Activated CD8-positive, alpha-beta T cell treated with anti-CD3 and anti-CD28 coated beads for 36 hours (primary cell): ENCODE data around the gene SPATA13. TPM values are rescaled to one million over a fixed set of nuclear protein-coding genes. Genes with fewer than 3 reads are reported as not detected.

ENCODE experiments used
- ATAC-seq: fragments of 200-7000 bp; cut with Tn5 transposase; one replicate; pipeline ENCODE4 v1.10.0; 2021; ENCODE audit warnings: mild to moderate bottlenecking, moderate library complexity
- CTCF ChIA-PET: fragments of 350-600 bp; sonication (Branson Sonifier 250); formaldehyde crosslinking; loops from one replicate; lab custom pipeline; 2021; ENCODE audit warnings: antibody characterized with exemption; lab: Charles Lee
- POLR2A ChIA-PET: fragments of 350-600 bp; sonication (Branson Sonifier 250); formaldehyde crosslinking; loops from one replicate; lab custom pipeline; 2021; ENCODE audit warnings: antibody characterized with exemption; lab: Charles Lee
- DNase-seq: peaks from one replicate; pipeline ENCODE4 v3.0.0-alpha.2; 2020
- H3K27ac Mint-ChIP-seq: one replicate; pipeline ENCODE4 v1.8.0; 2021; ENCODE audit warnings: mild to moderate bottlenecking, mixed read lengths
- H3K27me3 Mint-ChIP-seq: one replicate; pipeline ENCODE4 v1.8.0; 2021; ENCODE audit warnings: mixed read lengths
- H3K36me3 Mint-ChIP-seq: one replicate; pipeline ENCODE4 v1.8.0; 2021; ENCODE audit warnings: low read depth, mixed read lengths
- H3K4me1 Mint-ChIP-seq: one replicate; pipeline ENCODE4 v1.8.0; 2021; ENCODE audit warnings: low read depth, mixed read lengths
- H3K4me3 Mint-ChIP-seq: one replicate; pipeline ENCODE4 v1.8.0; 2021; ENCODE audit warnings: mild to moderate bottlenecking, moderate library complexity, mixed read lengths
- H3K9me3 Mint-ChIP-seq: one replicate; pipeline ENCODE4 v1.8.0; 2021; ENCODE audit warnings: mixed read lengths
- CTCF ChIP-seq: fragments of 200-600 bp; IDR thresholded peaks from one replicate; pipeline ENCODE4 v1.8.0; 2022; ENCODE audit warnings: antibody characterized with exemption, mild to moderate bottlenecking
- intact Hi-C: fragments of 100-400 bp; cut with micrococcal nuclease; formaldehyde crosslinking; loops from one replicate; pipeline ENCODE4 v1.10.0; 2022
- total RNA-seq, 2 experiments: library from RNA; stranded (reverse); gene quantifications; one replicate each; pipeline ENCODE4 v1.2.3, GENCODE V29; 2021

SPATA13 gene
- total RNA-seq, 2 experiments from 2014 or later, result 47.0 to 47.4 TPM

- DNase-seq (no peak), ATAC-seq (no peak)
- TF ChIP-seq CTCF, result no peak
- POLR2A ChIA-PET, result no interaction called here
- CTCF ChIA-PET, result no interaction called here
- intact Hi-C loops, result no loop called here
- Mint-ChIP-seq H3K27ac (no peak overlapping the region), H3K9me3 (no peaks in the 10 kb centered on the region), H3K27me3 (no peaks in the 10 kb centered on the region), H3K36me3 (peaks cover 37% of the 10 kb centered on the region), H3K4me3 (no peak overlapping the region), H3K4me1 (peaks cover 27% of the 10 kb centered on the region)
Measured at GRCh38 chr13:24284889-24285565, 124.5 kb downstream of the SPATA13 start.

- TF ChIP-seq CTCF, result no peak
- intact Hi-C loops, result no loop called here
- ChIA-PET POLR2A (no interaction called here), CTCF (no interaction called here)
- peaks cover 48% of the 10 kb centered on the region for H3K36me3 Mint-ChIP-seq
- no peak for ATAC-seq
- no peaks in the 10 kb centered on the region for H3K27me3 Mint-ChIP-seq
- H3K4me3 Mint-ChIP-seq, result no peak overlapping the region
- H3K27ac Mint-ChIP-seq, result peak overlapping the region; percentile 34
- peaks cover 12% of the 10 kb centered on the region for H3K4me1 Mint-ChIP-seq
- no peak for DNase-seq
- no peaks in the 10 kb centered on the region for H3K9me3 Mint-ChIP-seq
Measured at GRCh38 chr13:24286624-24287023, 126.1 kb downstream of the SPATA13 start.

DNA sequence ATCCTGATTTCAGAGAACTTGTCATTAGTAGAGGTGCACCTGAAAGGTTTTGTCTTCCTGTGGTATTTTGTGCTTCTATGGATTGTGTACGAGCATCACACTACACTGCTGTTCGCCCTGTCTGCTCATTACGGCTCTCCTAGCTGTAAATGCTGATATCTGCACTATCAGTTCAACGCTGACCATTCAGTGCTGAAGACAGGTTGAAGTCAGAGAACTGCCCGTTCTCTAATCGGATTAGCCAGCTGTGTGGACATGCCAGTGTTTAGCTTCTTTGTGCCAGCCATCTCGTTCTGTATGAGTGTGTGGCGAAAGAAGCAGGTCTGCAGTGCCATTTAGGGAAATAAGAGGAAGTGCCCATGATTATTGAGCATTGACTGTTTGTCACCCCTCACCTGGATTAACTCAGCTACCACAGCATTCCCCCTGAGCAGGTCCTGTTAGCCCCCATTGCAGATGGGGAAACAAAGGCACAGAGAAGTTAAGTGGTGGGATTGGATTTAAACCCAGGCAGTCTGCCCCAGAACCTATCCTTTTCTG lies 127.3 kb downstream of the SPATA13 start:
- TF ChIP-seq CTCF, result no peak
- DNase-seq (no peak), ATAC-seq (no peak)
- H3K36me3 Mint-ChIP-seq, result peaks cover 51% of the 10 kb centered on the region
- intact Hi-C loops, result no loop called here
- H3K27ac Mint-ChIP-seq, result no peak overlapping the region
- H3K4me3 Mint-ChIP-seq, result no peak overlapping the region
- H3K4me1 Mint-ChIP-seq, result peaks cover 4% of the 10 kb centered on the region
- no peaks in the 10 kb centered on the region for H3K27me3 Mint-ChIP-seq
- CTCF ChIA-PET, result no interaction called here
- H3K9me3 Mint-ChIP-seq, result no peaks in the 10 kb centered on the region
- POLR2A ChIA-PET, result interaction anchor here (0.9 kb wide), 1 partner anchor 35 kb away, joined by 3 read pairs; no protein-coding TSS in a partner anchor

- ATAC-seq (no peak), DNase-seq (no peak)
- ChIA-PET CTCF (no interaction called here), POLR2A (no interaction called here)
- TF ChIP-seq CTCF, result no peak
- Mint-ChIP-seq H3K36me3 (peaks cover 55% of the 10 kb centered on the region), H3K4me3 (no peak overlapping the region), H3K4me1 (no peaks in the 10 kb centered on the region), H3K27ac (no peak overlapping the region), H3K27me3 (no peaks in the 10 kb centered on the region), H3K9me3 (no peaks in the 10 kb centered on the region)
- intact Hi-C loops, result no loop called here
Measured at GRCh38 chr13:24288870-24289269, 128.3 kb downstream of the SPATA13 start.

GRCh38 chr13:24290280-24290932 lies 129.9 kb downstream of the SPATA13 start:
- intact Hi-C loops, result no loop called here
- no peaks in the 10 kb centered on the region for H3K4me1 Mint-ChIP-seq
- ChIA-PET CTCF (interaction anchor here (1.1 kb wide), 1 partner anchor 62 kb away, joined by 3 read pairs; no protein-coding TSS in a partner anchor), POLR2A (interaction anchor here (1.0 to 1.8 kb wide), 3 partner anchors 16 to 277 kb away, joined by 3 to 5 read pairs (median 4); no protein-coding TSS in a partner anchor)
- no peaks in the 10 kb centered on the region for H3K9me3 Mint-ChIP-seq
- DNase-seq (no peak), ATAC-seq (no peak)
- H3K4me3 Mint-ChIP-seq, result no peak overlapping the region
- no peak overlapping the region for H3K27ac Mint-ChIP-seq
- no peaks in the 10 kb centered on the region for H3K27me3 Mint-ChIP-seq
- peaks cover 59% of the 10 kb centered on the region for H3K36me3 Mint-ChIP-seq
- no peak for TF ChIP-seq CTCF
